Measurements from ENCODE around the gene TFEC. TPM values are rescaled to one million over a fixed set of nuclear protein-coding genes. Genes with fewer than 3 reads are reported as not detected.
A peak's percentile ranks its signal among the peaks of the same experiment; 100 is the strongest.

TFEC gene
- under 0.01 and 0.28 TPM in 2 replicates for total RNA-seq (2012; rRNA removed)
- 0.02 TPM in 1 of 2 replicates, not detected in the other for polyA plus RNA-seq (2012; rRNA removed)
- polyA plus RNA-seq (2012; cell fraction: cytosol; rRNA removed) = not detected in 2 replicates
- 0.23 TPM in 1 of 2 replicates, not detected in the other for polyA plus RNA-seq (2012; cell fraction: nucleus; rRNA removed; ENCODE audit: low replicate concordance)
- percentile 12 among the genes with signal in this experiment for Bru-seq, nascent RNA
- BruChase-seq, experiment 1, labeled RNA remaining after a 6-hour chase = percentile 4 among the genes with signal in this experiment
- BruChase-seq, experiment 2, labeled RNA remaining after a 2-hour chase = percentile 11 among the genes with signal in this experiment
- long read RNA-seq = 0 reads

- no peaks in the 10 kb centered on the region for H3K36me3 ChIP-seq (ENCODE audit: control insufficient read depth, insufficient read depth, low read length)
- H3K9ac ChIP-seq (ENCODE audit: low read depth, low read length) = no peak within 1 kb of the TSS
- H4K20me1 ChIP-seq (ENCODE audit: insufficient read depth, low read length) = no peaks in the 10 kb centered on the region
- no peaks in the 10 kb centered on the region for H3K9me3 ChIP-seq (ENCODE audit: control insufficient read depth, insufficient read depth, low read length)
- H2BK5ac ChIP-seq (ENCODE audit: low read depth, low read length, poor library complexity, severe bottlenecking) = peak within 1 kb of the TSS; percentile 72
- H2AFZ ChIP-seq (replicated peaks; ENCODE audit: low read length, poor library complexity) = no peak within 1 kb of the TSS
- no peak within 1 kb of the TSS; the same call in 1 of the 2 replicates for H3K23ac ChIP-seq (ENCODE audit: low read depth, low read length)
- ATAC-seq (ENCODE audit: low read depth) (peak; percentile 35; the same call in 1 of the 2 replicates), DNase-seq (peak; percentile 12)
- H3K9me1 ChIP-seq (ENCODE audit: insufficient read depth, low read length) = no peaks in the 10 kb centered on the region
- in situ Hi-C loops (cut with MboI; ENCODE audit: low sequenced_read_pairs) (no loop called here), intact Hi-C loops (cut with micrococcal nuclease) (no loop called here), dilution Hi-C loops (cut with HindIII; ENCODE audit: low sequenced_read_pairs, unreplicated experiment) (no loop called here)
- H2BK15ac ChIP-seq (ENCODE audit: low read depth, low read length) = no peak within 1 kb of the TSS
- ChIA-PET POLR2A (ENCODE audit: unreplicated experiment) (no interaction called here), CTCF (no interaction called here)
- H4K5ac ChIP-seq (ENCODE audit: low read depth, low read length) = no peak within 1 kb of the TSS
- H4K8ac ChIP-seq (ENCODE audit: low read depth in 2 of 2, low read length in 2 of 2) = no peak within 1 kb of the TSS
- no peak within 1 kb of the TSS for H2AK5ac ChIP-seq (ENCODE audit: low read depth, low read length)
- WGBS, 2 experiments (ENCODE audit: extremely low coverage in 2 of 2, insufficient read length in 1 of 2) = no CpG with 5 or more reads among the region's 3 CpGs
- H3K56ac ChIP-seq (ENCODE audit: extremely low read depth, insufficient read depth, low read length) = no peak within 1 kb of the TSS
- no peak within 1 kb of the TSS for H3K4me2 ChIP-seq (ENCODE audit: low read depth, low read length)
- H3K18ac ChIP-seq (ENCODE audit: low read depth, low read length) = no peak within 1 kb of the TSS
- no peak within 1 kb of the TSS for H2AK9ac ChIP-seq (replicated peaks; ENCODE audit: low read depth, low read length, poor library complexity)
- H3K27me3 ChIP-seq (ENCODE audit: control insufficient read depth, insufficient read depth, low read length) = no peaks in the 10 kb centered on the region
- H4K91ac ChIP-seq (ENCODE audit: insufficient read depth, low read depth, low read length) = no peak within 1 kb of the TSS
- no peak within 1 kb of the TSS; the same call in 1 of the 2 replicates for H3K4ac ChIP-seq (ENCODE audit: low read depth, low read length)
- no TSS peak for BruUV-seq (replicated peaks)
- no peak for TF ChIP-seq RFX5 (IDR thresholded peaks at IDR 0.05; ENCODE audit: low read depth, low read length)
- peak; percentile 59 for TF ChIP-seq CEBPB (IDR thresholded peaks at IDR 0.05; ENCODE audit: low read depth, low read length)
- H3K79me1 ChIP-seq (ENCODE audit: low read depth in 1 of 2, low read length in 2 of 2) = no peaks in the 10 kb centered on the region
- no peaks in the 10 kb centered on the region for H3K4me1 ChIP-seq (ENCODE audit: control insufficient read depth, insufficient read depth, low read length)
- H3K14ac ChIP-seq (replicated peaks; ENCODE audit: low read depth, low read length) = no peak within 1 kb of the TSS
- no peak within 1 kb of the TSS for H2BK20ac ChIP-seq (ENCODE audit: low read depth, low read length)
- H3K27ac ChIP-seq (ENCODE audit: insufficient read depth, low read length) = no peak within 1 kb of the TSS
- H3K4me3 ChIP-seq (ENCODE audit: insufficient read depth, low read depth, low read length) = no peak within 1 kb of the TSS
- H2BK120ac ChIP-seq (ENCODE audit: low read depth, low read length) = peak within 1 kb of the TSS; percentile 60
These were observed at the start of gene TFEC for GRCh38 chr7:116030651-116031276. Gene TFEC (minus strand): TSS chr7:116030763. CDS start chr7:115984441, 46,322 bp downstream.
